Measurements from ENCODE around the gene ABHD11.

The ABHD11 gene

DNA sequence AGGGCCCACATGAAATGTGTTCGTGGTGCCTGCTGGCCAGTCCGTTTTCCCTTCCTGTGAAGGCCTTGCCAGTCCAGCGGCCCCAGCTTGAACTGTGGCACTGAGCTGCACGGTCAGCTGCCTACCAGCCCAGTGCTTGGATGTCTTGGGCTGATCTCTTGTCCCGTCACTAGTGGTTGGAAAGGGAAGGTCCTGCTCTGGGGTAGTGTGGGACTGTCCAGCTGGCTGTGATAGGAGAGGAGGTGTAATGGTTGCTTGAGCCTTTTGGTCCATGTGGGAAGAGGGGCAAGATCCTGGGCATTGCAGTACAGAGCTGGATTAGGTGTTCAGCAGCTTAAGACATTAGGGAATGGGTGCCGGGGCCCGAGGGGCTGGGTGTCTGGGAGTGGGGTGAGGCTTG is 40.2 kb downstream of the ABHD11 start:
- H2AFZ ChIP-seq (ENCODE audit: insufficient read depth, low read length, poor library complexity), result no peak overlapping the region
- H3K79me2 ChIP-seq (ENCODE audit: control insufficient read depth, insufficient read depth, low read length, poor library complexity), result no peaks in the 10 kb centered on the region
- H4K91ac ChIP-seq (ENCODE audit: low read depth, low read length), result no peak overlapping the region
- no peak overlapping the region for H3K4ac ChIP-seq (ENCODE audit: low read depth, low read length)
- no peaks in the 10 kb centered on the region for H3K79me1 ChIP-seq (ENCODE audit: low read length)
- no peak overlapping the region for H2BK120ac ChIP-seq (ENCODE audit: insufficient read depth, low read length, poor library complexity)
- H3K36me3 ChIP-seq (ENCODE audit: control insufficient read depth in 1 of 2, insufficient read depth in 2 of 2, low read length in 2 of 2), result peaks cover 61 to 71% of the 10 kb centered on the region in 2 experiments
- no peak overlapping the region for H3K9ac ChIP-seq (ENCODE audit: low read length)
- no peak overlapping the region for H4K12ac ChIP-seq (ENCODE audit: low read depth, low read length)
- H2BK12ac ChIP-seq (ENCODE audit: low read length), result no peak overlapping the region
- WGBS (ENCODE audit: extremely low coverage, insufficient coverage, insufficient read length), result no CpG with 5 or more reads among the region's 7 CpGs
- no peak overlapping the region for H3K23ac ChIP-seq (ENCODE audit: low read length)
- DNase-seq, result no peak
- H3K4me3 ChIP-seq (ENCODE audit: low read depth, low read length), result no peak overlapping the region
- no peaks in the 10 kb centered on the region for H3K4me1 ChIP-seq (ENCODE audit: control insufficient read depth in 1 of 2, insufficient read depth in 2 of 2, low read length in 2 of 2)
- no peak overlapping the region for H2BK5ac ChIP-seq (ENCODE audit: low read depth, low read length, poor library complexity)
- no peak overlapping the region for H3K14ac ChIP-seq (ENCODE audit: low read length)
- no peak overlapping the region for H3K27ac ChIP-seq (ENCODE audit: low read depth, low read length)
- H3K4me2 ChIP-seq (ENCODE audit: low read length), result no peak overlapping the region
- H3K27me3 ChIP-seq (ENCODE audit: insufficient read depth, low read length), result no peaks in the 10 kb centered on the region
- H3K18ac ChIP-seq (ENCODE audit: low read length), result no peak overlapping the region
- no peak overlapping the region for H2AK5ac ChIP-seq (ENCODE audit: low read length)
- H3K9me3 ChIP-seq (ENCODE audit: insufficient read depth, low read depth, low read length), result no peaks in the 10 kb centered on the region
- H4K8ac ChIP-seq (ENCODE audit: low read depth, low read length), result no peak overlapping the region

DNA sequence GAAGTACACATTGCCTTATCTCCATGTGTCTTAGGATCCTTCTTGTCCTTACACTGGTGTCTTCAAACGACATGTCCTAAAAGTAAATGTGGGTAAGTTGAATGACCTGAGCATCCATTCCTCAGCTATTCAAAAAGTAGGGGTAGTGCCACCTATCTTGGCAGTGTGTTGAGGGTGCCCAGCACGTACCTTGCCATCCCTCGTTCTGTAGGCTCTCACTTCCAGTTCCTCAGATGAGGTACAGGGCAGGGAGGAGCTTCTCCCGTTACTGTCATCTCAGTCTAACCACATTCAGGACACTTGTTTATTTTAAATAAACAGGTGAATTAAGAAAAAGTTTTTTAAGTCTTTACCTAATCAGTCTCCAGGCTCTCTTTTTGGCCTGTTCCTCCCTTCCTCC is 42.2 kb downstream of the ABHD11 start:
- Histone ChIP-seq H3K79me2 (ENCODE audit: control insufficient read depth, insufficient read depth, low read length, poor library complexity) (no peaks in the 10 kb centered on the region), H2AFZ (ENCODE audit: insufficient read depth, low read length, poor library complexity) (no peak overlapping the region), H3K27ac (ENCODE audit: low read depth, low read length) (no peak overlapping the region), H3K4me3 (ENCODE audit: low read depth, low read length) (no peak overlapping the region), H3K27me3 (ENCODE audit: insufficient read depth, low read length) (no peaks in the 10 kb centered on the region), H3K36me3 (ENCODE audit: control insufficient read depth in 1 of 2, insufficient read depth in 2 of 2, low read length in 2 of 2) (peaks cover 63 to 74% of the 10 kb centered on the region in 2 experiments), H3K4me2 (ENCODE audit: low read length) (no peak overlapping the region), H3K9me3 (ENCODE audit: insufficient read depth, low read depth, low read length) (no peaks in the 10 kb centered on the region), H3K79me1 (ENCODE audit: low read length) (no peaks in the 10 kb centered on the region), H2BK5ac (ENCODE audit: low read depth, low read length, poor library complexity) (no peak overlapping the region), H3K4ac (ENCODE audit: low read depth, low read length) (no peak overlapping the region), H4K8ac (ENCODE audit: low read depth, low read length) (no peak overlapping the region), H3K14ac (ENCODE audit: low read length) (no peak overlapping the region), H2BK12ac (ENCODE audit: low read length) (no peak overlapping the region), H4K91ac (ENCODE audit: low read depth, low read length) (no peak overlapping the region), H2AK5ac (ENCODE audit: low read length) (no peak overlapping the region), H3K18ac (ENCODE audit: low read length) (no peak overlapping the region), H3K23ac (ENCODE audit: low read length) (no peak overlapping the region), H3K9ac (ENCODE audit: low read length) (no peak overlapping the region), H3K4me1 (ENCODE audit: control insufficient read depth in 1 of 2, insufficient read depth in 2 of 2, low read length in 2 of 2) (no peaks in the 10 kb centered on the region), H2BK120ac (ENCODE audit: insufficient read depth, low read length, poor library complexity) (no peak overlapping the region), H4K12ac (ENCODE audit: low read depth, low read length) (no peak overlapping the region)
- no peak for DNase-seq
- whole genome bisulfite sequencing (ENCODE audit: extremely low coverage, insufficient coverage, insufficient read length), result no CpG with 5 or more reads among the region's 4 CpGs

DNA sequence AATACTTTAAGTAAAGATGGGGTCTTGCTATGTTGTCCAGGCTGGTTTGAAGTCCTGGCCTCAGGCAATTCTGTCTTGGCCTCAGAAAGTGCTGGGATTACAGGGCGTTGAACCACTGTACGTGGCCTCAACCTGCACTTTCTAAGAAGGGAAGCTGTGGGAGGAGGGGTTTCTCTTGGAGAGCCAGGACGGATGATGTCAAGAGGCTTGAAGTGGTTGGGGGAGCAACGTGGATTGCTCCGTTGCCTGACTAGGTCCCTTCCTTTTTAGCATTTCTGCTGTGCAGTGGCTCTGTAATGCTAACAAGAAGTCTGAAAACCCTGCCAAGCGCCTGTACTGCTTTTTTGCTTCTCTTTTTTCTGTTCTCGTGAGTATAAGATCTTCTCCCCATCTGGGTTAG is 48.0 kb downstream of the ABHD11 start:
- no peaks in the 10 kb centered on the region for H3K79me1 ChIP-seq (ENCODE audit: low read length)
- H4K91ac ChIP-seq (ENCODE audit: low read depth, low read length), result no peak overlapping the region
- no peak overlapping the region for H2BK5ac ChIP-seq (ENCODE audit: low read depth, low read length, poor library complexity)
- no peak overlapping the region for H4K8ac ChIP-seq (ENCODE audit: low read depth, low read length)
- no CpG with 5 or more reads among the region's 7 CpGs for WGBS (ENCODE audit: extremely low coverage, insufficient coverage, insufficient read length)
- H3K27me3 ChIP-seq (ENCODE audit: insufficient read depth, low read length), result no peaks in the 10 kb centered on the region
- H3K4ac ChIP-seq (ENCODE audit: low read depth, low read length), result no peak overlapping the region
- H2BK12ac ChIP-seq (ENCODE audit: low read length), result no peak overlapping the region
- no peak overlapping the region for H2AFZ ChIP-seq (ENCODE audit: insufficient read depth, low read length, poor library complexity)
- no peaks in the 10 kb centered on the region for H3K9me3 ChIP-seq (ENCODE audit: insufficient read depth, low read depth, low read length)
- H3K4me1 ChIP-seq (ENCODE audit: control insufficient read depth in 1 of 2, insufficient read depth in 2 of 2, low read length in 2 of 2), result no peaks in the 10 kb centered on the region
- H3K36me3 ChIP-seq (ENCODE audit: control insufficient read depth in 1 of 2, insufficient read depth in 2 of 2, low read length in 2 of 2), result peaks cover 44 to 59% of the 10 kb centered on the region in 2 experiments
- no peaks in the 10 kb centered on the region for H3K79me2 ChIP-seq (ENCODE audit: control insufficient read depth, insufficient read depth, low read length, poor library complexity)
- H3K23ac ChIP-seq (ENCODE audit: low read length), result no peak overlapping the region
- no peak for DNase-seq
- H3K4me2 ChIP-seq (ENCODE audit: low read length), result no peak overlapping the region
- H3K9ac ChIP-seq (ENCODE audit: low read length), result no peak overlapping the region
- no peak overlapping the region for H3K4me3 ChIP-seq (ENCODE audit: low read depth, low read length)
- no peak overlapping the region for H2AK5ac ChIP-seq (ENCODE audit: low read length)
- H3K27ac ChIP-seq (ENCODE audit: low read depth, low read length), result no peak overlapping the region
- no peak overlapping the region for H4K12ac ChIP-seq (ENCODE audit: low read depth, low read length)
- no peak overlapping the region for H2BK120ac ChIP-seq (ENCODE audit: insufficient read depth, low read length, poor library complexity)
- H3K18ac ChIP-seq (ENCODE audit: low read length), result no peak overlapping the region
- no peak overlapping the region for H3K14ac ChIP-seq (ENCODE audit: low read length)

DNA sequence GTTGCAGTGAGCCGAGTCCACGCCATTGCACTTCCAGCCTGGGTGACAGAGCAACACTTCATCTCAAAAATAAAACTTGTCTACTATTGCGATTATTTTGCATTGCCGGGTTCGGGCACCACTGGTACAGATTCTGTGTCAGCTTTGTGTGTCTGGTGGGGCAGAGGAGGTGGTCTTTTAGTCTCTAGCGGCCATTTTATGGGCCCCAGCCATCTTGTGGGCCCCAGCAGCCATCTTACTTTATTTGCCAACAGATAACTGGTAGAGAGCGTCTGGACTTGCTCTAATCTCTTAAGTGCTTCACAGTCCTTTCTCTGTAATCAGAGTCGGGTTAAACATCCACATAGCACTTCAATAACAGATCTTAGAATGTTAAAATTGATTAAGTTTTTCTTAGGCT is 50.3 kb downstream of the ABHD11 start:
- Histone ChIP-seq H4K8ac (ENCODE audit: low read depth, low read length) (no peak overlapping the region), H3K9me3 (ENCODE audit: insufficient read depth, low read depth, low read length) (no peaks in the 10 kb centered on the region), H3K79me1 (ENCODE audit: low read length) (peaks cover 3% of the 10 kb centered on the region), H3K4me3 (ENCODE audit: low read depth, low read length) (no peak overlapping the region), H2BK12ac (ENCODE audit: low read length) (no peak overlapping the region), H3K27ac (ENCODE audit: low read depth, low read length) (no peak overlapping the region), H3K4me1 (ENCODE audit: control insufficient read depth in 1 of 2, insufficient read depth in 2 of 2, low read length in 2 of 2) (peaks cover 0 to 4% of the 10 kb centered on the region in 2 experiments), H2BK120ac (ENCODE audit: insufficient read depth, low read length, poor library complexity) (no peak overlapping the region), H2BK5ac (ENCODE audit: low read depth, low read length, poor library complexity) (no peak overlapping the region), H3K79me2 (ENCODE audit: control insufficient read depth, insufficient read depth, low read length, poor library complexity) (peaks cover 8% of the 10 kb centered on the region), H3K18ac (ENCODE audit: low read length) (no peak overlapping the region), H3K4ac (ENCODE audit: low read depth, low read length) (no peak overlapping the region), H4K91ac (ENCODE audit: low read depth, low read length) (no peak overlapping the region), H4K12ac (ENCODE audit: low read depth, low read length) (no peak overlapping the region), H3K14ac (ENCODE audit: low read length) (no peak overlapping the region), H3K9ac (ENCODE audit: low read length) (no peak overlapping the region), H3K36me3 (ENCODE audit: control insufficient read depth in 1 of 2, insufficient read depth in 2 of 2, low read length in 2 of 2) (peaks cover 28 to 41% of the 10 kb centered on the region in 2 experiments), H3K23ac (ENCODE audit: low read length) (no peak overlapping the region), H2AK5ac (ENCODE audit: low read length) (no peak overlapping the region), H3K4me2 (ENCODE audit: low read length) (no peak overlapping the region), H3K27me3 (ENCODE audit: insufficient read depth, low read length) (no peaks in the 10 kb centered on the region), H2AFZ (ENCODE audit: insufficient read depth, low read length, poor library complexity) (no peak overlapping the region)
- no peak for DNase-seq
- no CpG with 5 or more reads among the region's 8 CpGs for WGBS (ENCODE audit: extremely low coverage, insufficient coverage, insufficient read length)
